ENCODE data around the gene STMND1.

The STMND1 gene

GRCh38 chr6:17125407-17125806, 23.6 kb downstream of the STMND1 start:
- TF ChIP-seq CTCF (IDR thresholded peaks at IDR 0.05; ENCODE audit: borderline replicate concordance, control extremely low read depth, extremely low read depth, insufficient read depth, missing control alignments): no peak
- no peak for DNase-seq (ENCODE audit: low spot score)
- in situ Hi-C loops (cut with MboI; ENCODE audit: low sequenced_read_pairs, unreplicated experiment): no loop called here

- in situ Hi-C loops (cut with MboI; ENCODE audit: low sequenced_read_pairs, unreplicated experiment): no loop called here
- no peak for TF ChIP-seq CTCF (IDR thresholded peaks at IDR 0.05; ENCODE audit: borderline replicate concordance, control extremely low read depth, extremely low read depth, insufficient read depth, missing control alignments)
Observed at GRCh38 chr6:17130786-17131185, 28.9 kb downstream of the STMND1 start.

GRCh38 chr6:17132967-17133366, 31.1 kb downstream of the STMND1 start:
- TF ChIP-seq CTCF (IDR thresholded peaks at IDR 0.05; ENCODE audit: borderline replicate concordance, control extremely low read depth, extremely low read depth, insufficient read depth, missing control alignments): no peak
- in situ Hi-C loops (cut with MboI; ENCODE audit: low sequenced_read_pairs, unreplicated experiment): no loop called here
- no peak for DNase-seq (ENCODE audit: low spot score)

More at GRCh38 chr6:17130786-17131185, 28.9 kb downstream of the STMND1 start:
- DNase-seq (ENCODE audit: low spot score): no peak

- no peak for DNase-seq (ENCODE audit: low spot score)
- TF ChIP-seq CTCF (IDR thresholded peaks at IDR 0.05; ENCODE audit: borderline replicate concordance, control extremely low read depth, extremely low read depth, insufficient read depth, missing control alignments): no peak
- in situ Hi-C loops (cut with MboI; ENCODE audit: low sequenced_read_pairs, unreplicated experiment): no loop called here
Observed at GRCh38 chr6:17138033-17138432, 36.2 kb downstream of the STMND1 start.

GRCh38 chr6:17144016-17144415, 42.2 kb downstream of the STMND1 start:
- no peak for TF ChIP-seq CTCF (IDR thresholded peaks at IDR 0.05; ENCODE audit: borderline replicate concordance, control extremely low read depth, extremely low read depth, insufficient read depth, missing control alignments)
- in situ Hi-C loops (cut with MboI; ENCODE audit: low sequenced_read_pairs, unreplicated experiment): no loop called here
- DNase-seq (ENCODE audit: low spot score): no peak

- no peak for DNase-seq (ENCODE audit: low spot score)
- TF ChIP-seq CTCF (IDR thresholded peaks at IDR 0.05; ENCODE audit: borderline replicate concordance, control extremely low read depth, extremely low read depth, insufficient read depth, missing control alignments): no peak
- in situ Hi-C loops (cut with MboI; ENCODE audit: low sequenced_read_pairs, unreplicated experiment): no loop called here
Observed at GRCh38 chr6:17149571-17149970, 47.7 kb downstream of the STMND1 start.

GRCh38 chr6:17150096-17150495, 48.2 kb downstream of the STMND1 start:
- TF ChIP-seq CTCF (IDR thresholded peaks at IDR 0.05; ENCODE audit: borderline replicate concordance, control extremely low read depth, extremely low read depth, insufficient read depth, missing control alignments): no peak
- DNase-seq (ENCODE audit: low spot score): no peak
- in situ Hi-C loops (cut with MboI; ENCODE audit: low sequenced_read_pairs, unreplicated experiment): loop anchor here (10.0 kb wide), 2 partner anchors 435 to 655 kb away; no protein-coding TSS in a partner anchor

All from GM13976 (cell line).